ENCODE measurements around the gene LRMDA.

GRCh38 chr10:76122056-76122455 is 690.6 kb downstream of the LRMDA start:
- no peak for TF ChIP-seq CTCF (tag by site-specific recombination; IDR thresholded peaks at IDR 0.05)
- TF ChIP-seq ZNF830 (tag by site-specific recombination; IDR thresholded peaks at IDR 0.05; ENCODE audit: low read depth): no peak
- TF ChIP-seq ZNF221 (tag by site-specific recombination; IDR thresholded peaks at IDR 0.05; ENCODE audit: borderline replicate concordance): no peak
- no peak for TF ChIP-seq ZNF658 (tag by site-specific recombination; IDR thresholded peaks at IDR 0.05)
